ENCODE results near the gene C6orf132. TPM values are rescaled to one million over a fixed set of nuclear protein-coding genes. Genes with fewer than 3 reads are reported as not detected.
A peak's percentile ranks its signal among the peaks of the same experiment; 100 is the strongest.

C6orf132 gene
- total RNA-seq, 1 donor from 2014 or later, result 22.9 TPM

DNA sequence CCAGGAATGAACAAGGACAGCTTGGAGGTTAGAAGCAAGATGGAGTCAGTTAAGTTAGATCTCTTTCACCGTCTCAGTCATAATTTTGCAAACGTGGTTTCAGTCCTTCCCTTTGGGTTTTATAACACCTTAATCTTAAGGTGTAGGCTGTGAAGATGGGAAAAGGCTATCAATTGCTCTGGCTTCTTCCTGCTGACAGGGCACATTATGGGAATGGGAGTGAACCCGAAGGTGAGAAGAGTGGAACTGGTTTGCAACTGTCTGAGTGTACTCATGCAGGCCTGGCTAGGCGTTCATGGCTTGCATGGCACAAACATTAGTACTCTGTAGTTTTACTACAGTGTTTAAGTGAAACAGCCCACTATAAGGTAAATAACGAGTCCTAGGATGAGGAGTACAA lies 82.7 kb downstream of the C6orf132 start:
- peaks cover 5% of the 10 kb centered on the region for H3K9me3 Mint-ChIP-seq
- peaks cover 46% of the 10 kb centered on the region for H3K36me3 Mint-ChIP-seq
- DNase-seq (ENCODE audit: extremely low spot score, unreplicated experiment), result no peak
- H3K27ac Mint-ChIP-seq, result no peak overlapping the region
- no peaks in the 10 kb centered on the region for H3K4me1 Mint-ChIP-seq (ENCODE audit: unreplicated experiment)
- no peaks in the 10 kb centered on the region for H3K27me3 Mint-ChIP-seq
- TF ChIP-seq, protein P1, sequence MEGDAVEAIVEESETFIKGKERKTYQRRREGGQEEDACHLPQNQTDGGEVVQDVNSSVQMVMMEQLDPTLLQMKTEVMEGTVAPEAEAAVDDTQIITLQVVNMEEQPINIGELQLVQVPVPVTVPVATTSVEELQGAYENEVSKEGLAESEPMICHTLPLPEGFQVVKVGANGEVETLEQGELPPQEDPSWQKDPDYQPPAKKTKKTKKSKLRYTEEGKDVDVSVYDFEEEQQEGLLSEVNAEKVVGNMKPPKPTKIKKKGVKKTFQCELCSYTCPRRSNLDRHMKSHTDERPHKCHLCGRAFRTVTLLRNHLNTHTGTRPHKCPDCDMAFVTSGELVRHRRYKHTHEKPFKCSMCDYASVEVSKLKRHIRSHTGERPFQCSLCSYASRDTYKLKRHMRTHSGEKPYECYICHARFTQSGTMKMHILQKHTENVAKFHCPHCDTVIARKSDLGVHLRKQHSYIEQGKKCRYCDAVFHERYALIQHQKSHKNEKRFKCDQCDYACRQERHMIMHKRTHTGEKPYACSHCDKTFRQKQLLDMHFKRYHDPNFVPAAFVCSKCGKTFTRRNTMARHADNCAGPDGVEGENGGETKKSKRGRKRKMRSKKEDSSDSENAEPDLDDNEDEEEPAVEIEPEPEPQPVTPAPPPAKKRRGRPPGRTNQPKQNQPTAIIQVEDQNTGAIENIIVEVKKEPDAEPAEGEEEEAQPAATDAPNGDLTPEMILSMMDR (conservative IDR thresholded peaks at IDR 0.05), result no peak
- no peak overlapping the region for H3K4me3 Mint-ChIP-seq

DNA sequence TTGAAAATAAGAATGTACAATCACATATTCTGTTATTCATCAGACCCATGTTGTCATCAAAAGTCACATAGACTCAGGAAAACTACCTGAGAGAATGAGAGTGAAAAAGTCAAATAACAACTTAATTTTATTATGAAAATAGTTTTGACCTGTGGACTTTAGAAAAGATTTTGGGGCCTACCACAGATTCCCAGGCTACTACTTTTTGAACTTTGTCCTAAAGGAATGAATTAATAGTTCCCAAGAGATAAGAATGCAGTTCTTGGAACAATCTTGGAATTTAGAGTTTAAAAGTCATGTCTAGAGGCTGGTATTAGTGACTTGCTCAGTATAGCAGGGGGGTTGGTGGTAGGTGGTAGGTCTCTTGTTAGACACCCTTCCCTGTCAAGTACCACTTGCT lies 88.8 kb downstream of the C6orf132 start:
- Mint-ChIP-seq H3K9me3 (no peaks in the 10 kb centered on the region), H3K27me3 (no peaks in the 10 kb centered on the region), H3K4me3 (no peak overlapping the region), H3K27ac (no peak overlapping the region), H3K4me1 (ENCODE audit: unreplicated experiment) (peaks cover 12% of the 10 kb centered on the region), H3K36me3 (peaks cover 24% of the 10 kb centered on the region)
- TF ChIP-seq, protein P1 (conservative IDR thresholded peaks at IDR 0.05), result no peak
- no peak for DNase-seq (ENCODE audit: extremely low spot score, unreplicated experiment)

DNA sequence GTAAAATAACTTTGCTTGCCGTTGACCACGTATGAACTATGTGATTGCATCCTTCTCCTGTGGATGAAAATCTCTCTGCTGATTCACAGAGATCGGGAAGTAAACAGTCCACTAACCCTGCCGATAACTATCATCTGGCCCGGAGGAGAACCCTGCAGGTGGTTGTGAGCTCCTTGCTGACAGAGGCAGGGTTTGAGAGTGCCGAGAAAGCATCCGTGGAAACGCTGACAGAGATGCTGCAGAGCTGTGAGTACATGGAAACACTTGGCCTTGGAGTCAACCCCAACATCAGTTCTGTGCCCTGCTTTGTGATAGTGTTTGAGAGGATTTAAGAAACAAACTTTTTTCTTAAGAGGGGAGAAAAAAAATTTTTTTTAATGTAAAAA lies 91.2 kb downstream of the C6orf132 start:
- TF ChIP-seq, protein P1 (conservative IDR thresholded peaks at IDR 0.05), result no peak
- Mint-ChIP-seq H3K27ac (no peak overlapping the region), H3K9me3 (no peaks in the 10 kb centered on the region), H3K4me1 (ENCODE audit: unreplicated experiment) (peaks cover 25% of the 10 kb centered on the region), H3K4me3 (peak overlapping the region; percentile 90), H3K36me3 (peaks cover 14% of the 10 kb centered on the region), H3K27me3 (peaks cover 9% of the 10 kb centered on the region)
- no peak for DNase-seq (ENCODE audit: extremely low spot score, unreplicated experiment)

Other genes starting within 250 kb of the C6orf132 start
- gene USP49, start 247.2 kb downstream of the C6orf132 start, total RNA-seq (ENCODE audit: low replicate concordance), result 2.9 and 13.2 TPM in 2 replicates
- gene MED20, start 221.5 kb downstream of the C6orf132 start, total RNA-seq (ENCODE audit: low replicate concordance), result 31.8 and 35.7 TPM in 2 replicates
- 32.3 and 36.5 TPM in 2 replicates for gene BYSL, start 221.1 kb downstream of the C6orf132 start, total RNA-seq (ENCODE audit: low replicate concordance)
- 60.4 and 172 TPM in 2 replicates for gene CCND3, start 200.8 kb downstream of the C6orf132 start, total RNA-seq (ENCODE audit: low replicate concordance)
- gene TAF8, start 92.1 kb downstream of the C6orf132 start, total RNA-seq (ENCODE audit: low replicate concordance), result 30.7 and 36.0 TPM in 2 replicates
- 0.41 and 0.57 TPM in 2 replicates for gene GUCA1A, start 30.7 kb upstream of the C6orf132 start, total RNA-seq (ENCODE audit: low replicate concordance)
- 0.67 and 1.1 TPM in 2 replicates for gene GUCA1B, start 52.3 kb upstream of the C6orf132 start, total RNA-seq (ENCODE audit: low replicate concordance)
- gene MRPS10, start 75.2 kb upstream of the C6orf132 start, total RNA-seq (ENCODE audit: low replicate concordance), result 27.3 and 29.0 TPM in 2 replicates

Measured in type B pancreatic cell (in vitro differentiated cells).